GM12892 (cell line): ENCODE results near the gene FAM171A2.

Experiments
- POLR2A ChIP-seq: IDR thresholded peaks from 2 replicates; pipeline ENCODE4 v1.6.1; 2011; ENCODE audit warnings: low read depth, low read length, control low read depth
- POLR2AphosphoS5 ChIP-seq: IDR thresholded peaks from 2 replicates; pipeline ENCODE4 v1.6.1; 2011; ENCODE audit warnings: low read depth, low read length, control low read depth
- TAF1 ChIP-seq: IDR thresholded peaks from 2 replicates; pipeline ENCODE4 v1.6.1; 2011; ENCODE audit warnings: low read depth, mild to moderate bottlenecking, control low read depth, low read length, borderline replicate concordance

DNA sequence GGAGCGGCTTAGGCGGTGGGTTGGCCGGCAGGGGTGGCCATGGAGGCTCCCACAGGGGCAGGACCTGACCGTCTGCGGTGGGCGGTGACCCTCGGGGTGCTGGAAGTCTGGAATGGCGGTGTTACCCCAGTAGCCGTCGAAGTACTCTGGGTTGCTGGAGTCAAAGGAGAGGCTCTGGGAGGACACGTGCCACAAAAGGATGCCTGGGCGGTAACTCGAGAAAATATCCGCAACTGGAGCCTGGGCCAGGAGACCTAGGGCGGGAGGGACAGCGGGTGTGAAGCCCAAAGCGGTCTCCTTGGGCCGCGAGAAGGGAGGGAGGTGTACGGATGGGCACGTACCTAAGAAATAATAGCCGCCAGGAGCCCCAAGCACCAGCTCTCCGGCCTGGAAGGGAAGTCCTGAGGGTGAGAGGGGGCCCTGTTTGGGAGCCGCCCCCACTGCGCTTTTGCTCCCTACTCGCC is 21.2 kb upstream of the FAM171A2 start:
- TF ChIP-seq POLR2AphosphoS5 (no peak), POLR2A (no peak), TAF1 (no peak)
